Raji (cell line): Measurements from ENCODE around the gene BCL11B.

ENCODE experiments used
- POLR2A ChIP-seq: IDR thresholded peaks from 2 replicates; pipeline ENCODE4 v1.6.1; 2011; ENCODE audit warnings: low read depth, low read length, control low read depth; ENCODE audit not compliant: insufficient read depth

Gene BCL11B

GRCh38 chr14:99271951-99272631 is at the start of gene BCL11B:
Gene BCL11B (minus strand): TSS chr14:99272197. CDS start chr14:99271218, 979 bp downstream.
- no peak for TF ChIP-seq POLR2A

- TF ChIP-seq POLR2A: no peak
Observed at GRCh38 chr14:99321236-99321925, 49.4 kb upstream of the BCL11B start.

- no peak for TF ChIP-seq POLR2A
Observed at GRCh38 chr14:99320621-99321235, 48.7 kb upstream of the BCL11B start.

GRCh38 chr14:99320105-99320572 is 48.1 kb upstream of the BCL11B start:
- no peak for TF ChIP-seq POLR2A

GRCh38 chr14:99318959-99319295 is 46.9 kb upstream of the BCL11B start:
- TF ChIP-seq POLR2A: no peak

- TF ChIP-seq POLR2A: no peak
Observed at GRCh38 chr14:99318091-99318958, 46.3 kb upstream of the BCL11B start.

- no peak for TF ChIP-seq POLR2A
Observed at GRCh38 chr14:99317231-99318090, 45.5 kb upstream of the BCL11B start.

- no peak for TF ChIP-seq POLR2A
Observed at GRCh38 chr14:99316281-99317163, 44.5 kb upstream of the BCL11B start.

GRCh38 chr14:99315197-99315596 is 43.2 kb upstream of the BCL11B start:
- no peak for TF ChIP-seq POLR2A

GRCh38 chr14:99314623-99315022 is 42.6 kb upstream of the BCL11B start:
- TF ChIP-seq POLR2A: no peak

- TF ChIP-seq POLR2A: no peak
Observed at GRCh38 chr14:99313234-99313633, 41.2 kb upstream of the BCL11B start.

GRCh38 chr14:99312106-99312505 is 40.1 kb upstream of the BCL11B start:
- no peak for TF ChIP-seq POLR2A

GRCh38 chr14:99309220-99309766 is 37.3 kb upstream of the BCL11B start:
- TF ChIP-seq POLR2A: no peak
